T47D (cell line): ENCODE results near the gene TRIP10.
A peak's percentile ranks its signal among the peaks of the same experiment; 100 is the strongest.

Experiments
- DNase-seq, 2 experiments: peaks; one replicate each; pipeline versions ENCODE4 v3.0.0 to v3.0.0-alpha.2; 2011 to 2012; ENCODE audit warnings: low read depth in 1 of 2, low spot score in 1 of 2
- JUND ChIP-seq: IDR thresholded peaks from 2 replicates; pipeline ENCODE4 v1.6.1; 2012; ENCODE audit warnings: low read depth
- in situ Hi-C: cut with HindIII; loops from 2 replicates; pipeline ENCODE4 v1.10.0; 2016; ENCODE audit warnings: low sequenced_read_pairs, low pct_unique_long_range_greater_than_20kb

The TRIP10 gene

DNA sequence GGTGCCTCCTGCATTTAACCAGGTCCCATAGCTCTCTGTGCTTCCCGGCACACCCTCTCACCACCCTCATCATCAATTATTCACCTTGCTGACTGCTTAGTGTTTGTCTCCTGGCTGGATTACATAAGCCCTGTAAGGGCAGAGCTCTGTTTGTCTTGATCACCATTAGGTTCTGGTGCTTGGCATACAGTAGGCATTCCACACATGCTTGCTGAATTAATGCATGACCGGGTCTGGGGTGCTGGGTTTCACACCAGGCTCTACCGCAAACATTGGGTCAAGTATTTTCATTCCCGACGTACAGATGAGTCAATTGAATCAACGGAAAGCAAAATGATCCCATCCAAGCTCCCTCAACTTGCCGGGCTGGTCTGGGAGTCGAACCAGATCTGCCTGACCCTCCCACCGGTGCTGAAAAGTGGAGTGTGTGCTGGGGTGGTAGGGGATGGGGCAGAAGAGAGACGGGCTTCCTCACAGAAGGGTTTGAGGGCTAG is 61.6 kb downstream of the TRIP10 start:
- peak in 1 of 2 experiments; percentile 97 for DNase-seq
- in situ Hi-C loops = no loop called here
- peak; percentile 28; the same call in 1 of the 2 replicates for TF ChIP-seq JUND
